Spleen (tissue), 7 donors: ENCODE results near the gene FAM169A.

ENCODE experiments used
- CTCF ChIP-seq, 11 experiments: fragments of 200-600 bp in 7 of 11; fragments of 450-650 bp in 4 of 11; sonication (generic) in 4 of 11; IDR thresholded peaks in 8 of 11; conservative IDR thresholded peaks in 3 of 11; 1 replicate in 7 of 11; 2 replicates in 4 of 11; pipeline versions ENCODE4 v1.4.0 to v1.8.0; 2016 to 2021; ENCODE audit warnings: antibody characterized with exemption in 11 of 11, inconsistent platforms in 4 of 11, mild to moderate bottlenecking in 1 of 11
- POLR2A ChIP-seq, 3 donors: fragments of 450-650 bp; IDR thresholded peaks; one replicate each; pipeline ENCODE4 v1.5.1; 2017; ENCODE audit warnings: antibody characterized with exemption in 3 of 3, mild to moderate bottlenecking in 1 of 3
- donor health status: DM: no; HTN: no; CAD: no; lungs with moderate emphysema.
- donor health status: DM: no; HTN: no; CAD: no.
- donor health status: DM: no; HTN: no; CAD: no.

DNA sequence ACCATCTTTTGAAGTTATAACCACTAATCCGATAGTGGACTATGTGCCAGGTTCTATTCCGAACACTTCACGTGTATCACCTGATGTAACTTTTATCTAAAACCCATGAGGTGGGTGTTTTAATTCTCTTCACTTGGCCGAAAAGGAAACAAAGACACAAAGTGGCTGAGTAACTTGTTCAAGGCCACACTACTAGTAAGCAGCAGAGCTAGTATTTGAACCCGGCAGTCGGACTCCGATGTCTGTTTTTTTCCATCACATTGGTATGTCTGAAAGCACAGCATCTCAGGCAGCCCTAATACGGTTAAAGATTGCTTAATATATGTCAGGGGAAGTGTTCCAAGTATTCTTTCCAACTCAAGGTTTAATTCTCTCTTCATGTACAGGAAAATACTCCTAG is 16.2 kb downstream of the FAM169A start:
- no peak for TF ChIP-seq CTCF (IDR thresholded peaks at IDR 0.05 in 8 of 11, conservative IDR thresholded peaks at IDR 0.05 in 3 of 11)
- TF ChIP-seq POLR2A (IDR thresholded peaks at IDR 0.05), result no peak
